Right renal cortex interstitium (tissue), 3 donors: ENCODE measurements around the gene KRT80. TPM values are rescaled to one million over a fixed set of nuclear protein-coding genes. Genes with fewer than 3 reads are reported as not detected.

Experiments used
- DNase-seq, 3 donors: peaks; one replicate each; pipeline ENCODE4 v3.0.0-alpha.2; 2013; ENCODE audit warnings: low read depth in 3 of 3, low spot score in 2 of 3
- polyA plus RNA-seq, 3 donors: library from polyadenylated mRNA; unstranded; fragments of 120-200 nt; gene quantifications; one replicate each; pipeline ENCODE4 v1.2.1, GENCODE V29; 2013; ENCODE audit not compliant: insufficient read length in 3 of 3

KRT80 gene
- polyA plus RNA-seq, 3 donors, result 0.64 to 0.89 (median 0.76) TPM

DNA sequence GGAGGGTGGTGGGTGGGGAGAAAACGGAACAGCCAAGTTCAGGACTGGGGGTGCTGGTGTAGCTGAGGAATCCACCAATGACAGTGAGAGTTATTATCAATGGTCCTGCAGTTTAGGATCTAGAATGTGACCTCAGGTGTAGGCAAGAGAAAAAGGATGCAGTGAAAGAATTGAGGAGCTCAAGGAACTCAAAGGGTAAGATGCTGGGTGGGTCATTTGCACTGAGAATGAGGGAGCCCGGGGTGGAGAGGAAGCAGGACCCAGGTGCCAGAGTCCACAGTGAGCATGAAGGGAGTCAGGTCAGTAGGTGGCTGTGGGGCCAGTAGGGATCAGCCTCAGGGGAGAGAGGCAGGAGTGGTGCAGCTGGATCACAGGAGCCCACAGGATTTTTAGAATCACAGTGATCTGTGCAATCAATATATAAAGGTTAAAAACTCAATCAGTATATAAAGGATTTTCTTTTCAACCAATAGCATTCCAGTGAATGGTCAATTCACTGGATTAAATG, 38.1 kb upstream of the KRT80 start:
- no peak for DNase-seq

DNA sequence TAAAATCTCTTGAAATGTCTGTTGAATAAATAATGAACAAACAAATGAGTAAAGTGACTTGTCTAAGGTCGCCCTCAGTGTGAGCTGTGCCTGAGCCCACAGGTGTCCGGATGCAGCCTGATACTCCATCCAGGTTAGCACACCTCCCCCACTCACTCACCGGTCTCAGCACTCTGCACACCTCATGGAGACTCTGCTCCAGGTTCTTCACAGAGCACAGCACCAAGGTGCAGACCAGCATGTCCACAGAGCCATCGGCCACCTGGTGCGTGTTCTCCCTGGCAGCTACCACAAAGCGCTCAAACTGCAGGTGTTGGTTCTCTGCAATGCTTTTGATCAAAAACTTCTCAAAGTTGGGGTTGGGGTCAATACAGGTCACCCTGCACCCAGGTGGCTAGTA, 37.1 kb upstream of the KRT80 start:
- no peak for DNase-seq

DNA sequence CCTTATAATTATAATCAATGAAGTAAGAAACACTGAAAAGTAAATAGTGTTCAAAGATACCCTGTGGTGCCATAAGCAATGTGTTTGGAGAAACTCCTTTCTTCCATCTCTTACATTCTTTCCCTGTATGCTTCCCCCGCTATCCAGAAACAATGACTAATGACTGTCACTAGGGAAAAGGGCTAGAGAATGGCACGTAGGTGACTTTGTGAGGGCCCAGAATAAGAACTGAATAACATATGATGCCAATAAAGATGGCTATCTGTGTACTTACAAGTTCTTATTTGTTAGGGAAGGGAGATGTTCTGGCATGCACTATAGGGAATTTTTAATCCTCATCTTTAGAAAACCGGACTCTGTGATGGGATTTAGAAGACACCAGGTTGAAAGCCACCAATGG, 36.6 kb upstream of the KRT80 start:
- DNase-seq, result no peak

GRCh38 chr12:52227606-52228166, 35.9 kb upstream of the KRT80 start:
- DNase-seq, result no peak

GRCh38 chr12:52226446-52226845, 34.6 kb upstream of the KRT80 start:
- no peak for DNase-seq

DNA sequence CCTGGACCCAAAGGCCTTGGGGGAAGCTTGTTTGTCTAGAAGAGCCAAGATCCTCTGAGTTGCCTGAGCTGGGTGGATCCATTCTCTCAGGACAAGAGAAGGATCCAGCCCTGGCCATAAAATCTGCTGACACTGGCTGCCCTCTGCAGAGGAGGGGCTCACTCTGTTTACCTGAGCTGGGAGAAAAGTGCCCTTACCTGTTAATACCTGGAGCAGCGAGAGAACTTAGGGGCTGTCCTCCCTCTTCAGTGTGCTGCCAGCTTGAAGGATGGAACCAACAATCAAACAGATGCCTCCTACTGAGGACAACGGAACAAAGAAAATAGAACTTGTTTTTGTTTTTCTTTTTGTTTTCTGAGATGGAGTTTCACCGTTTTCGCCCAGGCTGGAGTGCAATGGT, 33.9 kb upstream of the KRT80 start:
- no peak for DNase-seq

DNA sequence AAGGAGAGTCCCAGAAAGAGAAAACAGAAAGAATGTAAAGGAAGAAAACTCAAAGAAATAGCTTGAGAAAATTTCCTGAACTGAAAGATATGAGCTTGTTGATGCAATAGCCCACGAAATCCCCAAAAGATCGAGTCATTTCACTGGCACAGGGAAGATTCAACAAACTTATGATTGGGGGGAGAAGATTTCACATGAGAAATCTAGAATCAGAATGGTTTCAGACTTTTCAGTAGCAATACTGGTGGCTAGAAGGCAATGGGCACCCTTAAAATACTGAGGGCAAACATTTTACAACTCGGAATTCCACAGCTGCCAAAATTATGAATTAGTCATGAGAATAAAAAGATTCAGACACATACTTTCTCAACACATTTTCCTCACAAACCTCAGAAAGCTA, 32.3 kb upstream of the KRT80 start:
- no peak for DNase-seq

DNA sequence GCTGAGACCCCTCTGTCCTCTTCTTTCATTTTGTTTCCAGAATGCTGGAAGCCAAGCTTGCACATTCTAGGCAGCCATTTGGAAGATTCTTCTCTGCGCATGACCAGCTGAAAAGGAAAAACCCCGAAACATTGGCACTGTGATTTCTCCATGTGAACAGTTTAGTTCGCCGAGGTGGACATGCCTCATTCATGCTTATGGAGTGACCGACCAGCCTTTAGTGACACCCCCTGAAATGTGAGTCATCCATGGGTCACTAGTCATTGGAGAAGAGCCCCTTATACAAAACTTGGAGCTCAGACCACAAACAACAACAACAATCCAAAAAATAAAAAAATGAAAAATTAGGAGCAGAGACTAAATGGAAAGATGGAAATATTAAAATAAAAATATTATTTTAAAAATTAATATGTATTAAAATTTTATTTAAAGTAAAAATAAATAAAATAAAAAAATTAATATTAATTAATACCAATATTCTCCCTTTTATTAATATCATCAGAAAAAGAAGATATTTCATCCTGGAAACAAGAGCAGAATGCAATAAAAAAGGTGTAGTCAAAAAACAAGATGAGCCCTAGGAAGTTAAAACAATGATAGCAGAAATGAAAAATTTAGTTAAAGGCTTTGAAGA, 31.7 kb upstream of the KRT80 start:
- DNase-seq, result no peak

- no peak for DNase-seq
Observed at GRCh38 chr12:52222692-52223091, 30.9 kb upstream of the KRT80 start.

DNA sequence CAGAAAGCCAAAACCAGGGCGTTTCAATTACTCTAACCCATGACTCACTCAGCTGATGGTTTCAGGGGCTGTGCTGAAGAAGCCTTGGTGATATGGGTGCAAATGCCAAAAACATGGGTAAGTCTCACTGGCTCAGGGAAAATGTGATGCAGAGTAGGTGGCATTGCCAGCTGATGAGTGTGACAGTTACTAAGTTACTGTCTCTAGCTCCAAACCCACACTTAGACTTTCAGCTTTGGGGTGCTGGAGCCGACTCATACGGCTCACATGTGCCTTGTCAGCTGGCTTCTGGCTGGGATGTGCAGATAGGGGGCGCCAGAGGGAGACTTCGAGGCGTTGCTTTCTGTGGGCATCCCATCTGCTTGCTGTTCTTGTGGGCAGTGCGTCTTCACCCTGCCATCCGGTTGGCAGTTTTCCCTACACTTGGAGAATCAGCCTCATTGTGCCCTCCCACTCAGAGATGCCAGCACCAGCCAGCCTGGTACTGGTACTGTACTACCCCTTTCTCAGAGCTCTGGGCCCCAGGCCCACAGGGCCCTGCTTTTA, 30.2 kb upstream of the KRT80 start:
- DNase-seq, result no peak

- DNase-seq, result no peak
Observed at GRCh38 chr12:52221070-52221781, 29.4 kb upstream of the KRT80 start.

- DNase-seq, result no peak
Observed at GRCh38 chr12:52220477-52220876, 28.7 kb upstream of the KRT80 start.

DNA sequence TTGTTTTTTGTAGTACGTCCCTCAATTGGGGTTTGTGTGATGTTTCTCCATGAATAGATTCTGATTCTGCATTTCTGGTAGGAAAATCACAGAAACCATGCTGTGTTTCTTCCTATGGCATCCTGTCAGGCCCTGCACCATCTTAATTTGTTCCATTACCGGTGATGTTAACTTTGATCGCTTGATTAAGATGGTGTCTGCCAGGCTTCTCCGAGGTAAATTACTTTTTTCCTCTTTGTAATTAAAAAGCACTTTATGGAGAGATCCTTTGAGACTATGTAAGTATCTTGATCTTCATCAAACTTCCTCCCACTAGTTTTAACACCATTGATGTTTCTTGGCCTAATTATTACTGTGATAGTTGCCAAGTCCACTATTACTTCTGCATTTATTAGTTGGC, 26.2 kb upstream of the KRT80 start:
- DNase-seq, result no peak

GRCh38 chr12:52217223-52217622, 25.4 kb upstream of the KRT80 start:
- DNase-seq, result no peak

DNA sequence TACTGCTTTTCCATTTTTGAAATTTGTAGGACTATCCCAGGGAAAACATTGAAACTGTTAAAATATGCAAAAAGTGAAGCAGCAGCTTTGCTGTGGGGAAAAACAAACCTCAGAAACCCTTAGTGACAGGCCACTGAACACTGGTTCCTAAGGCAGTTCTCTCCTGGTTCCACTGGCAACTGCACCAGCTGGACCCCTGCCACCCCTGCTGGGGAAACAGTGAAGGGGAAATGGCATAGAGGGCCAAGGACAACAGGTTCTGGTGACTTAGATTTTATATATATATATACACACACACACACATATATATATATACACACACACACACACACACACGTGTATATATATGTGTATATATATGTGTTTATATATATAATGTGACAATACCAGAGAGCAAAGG, 25.0 kb upstream of the KRT80 start:
- DNase-seq, result no peak

- DNase-seq, result no peak
Observed at GRCh38 chr12:52216100-52216499, 24.3 kb upstream of the KRT80 start.

DNA sequence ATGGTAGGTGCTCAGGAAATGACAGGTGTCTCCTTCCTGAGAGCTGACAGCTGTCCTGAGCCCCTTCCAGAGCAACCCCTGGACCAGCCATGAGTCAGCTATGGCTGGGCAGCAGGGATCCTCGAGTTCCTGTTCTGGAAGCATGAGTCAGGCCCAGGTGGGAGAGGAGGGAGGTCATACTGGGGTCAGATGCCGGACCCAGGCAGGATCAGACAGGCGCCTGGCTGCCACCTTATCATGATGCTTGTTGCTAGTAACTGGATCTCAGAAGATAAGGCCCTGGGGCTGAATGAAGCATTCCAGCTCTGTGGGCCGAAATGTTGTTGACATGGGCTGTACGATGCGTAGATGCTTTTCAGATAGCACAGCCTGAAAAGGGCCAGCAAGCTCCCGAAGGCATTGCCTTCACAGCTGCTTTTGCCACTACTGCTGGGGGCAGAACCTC, 23.8 kb upstream of the KRT80 start:
- DNase-seq, result no peak

GRCh38 chr12:52214421-52214802, 22.6 kb upstream of the KRT80 start:
- no peak for DNase-seq

- peak in 2 of 3 donors; percentile 63 to 65 for DNase-seq
Observed at GRCh38 chr12:52213564-52214420, 22.0 kb upstream of the KRT80 start.

DNA sequence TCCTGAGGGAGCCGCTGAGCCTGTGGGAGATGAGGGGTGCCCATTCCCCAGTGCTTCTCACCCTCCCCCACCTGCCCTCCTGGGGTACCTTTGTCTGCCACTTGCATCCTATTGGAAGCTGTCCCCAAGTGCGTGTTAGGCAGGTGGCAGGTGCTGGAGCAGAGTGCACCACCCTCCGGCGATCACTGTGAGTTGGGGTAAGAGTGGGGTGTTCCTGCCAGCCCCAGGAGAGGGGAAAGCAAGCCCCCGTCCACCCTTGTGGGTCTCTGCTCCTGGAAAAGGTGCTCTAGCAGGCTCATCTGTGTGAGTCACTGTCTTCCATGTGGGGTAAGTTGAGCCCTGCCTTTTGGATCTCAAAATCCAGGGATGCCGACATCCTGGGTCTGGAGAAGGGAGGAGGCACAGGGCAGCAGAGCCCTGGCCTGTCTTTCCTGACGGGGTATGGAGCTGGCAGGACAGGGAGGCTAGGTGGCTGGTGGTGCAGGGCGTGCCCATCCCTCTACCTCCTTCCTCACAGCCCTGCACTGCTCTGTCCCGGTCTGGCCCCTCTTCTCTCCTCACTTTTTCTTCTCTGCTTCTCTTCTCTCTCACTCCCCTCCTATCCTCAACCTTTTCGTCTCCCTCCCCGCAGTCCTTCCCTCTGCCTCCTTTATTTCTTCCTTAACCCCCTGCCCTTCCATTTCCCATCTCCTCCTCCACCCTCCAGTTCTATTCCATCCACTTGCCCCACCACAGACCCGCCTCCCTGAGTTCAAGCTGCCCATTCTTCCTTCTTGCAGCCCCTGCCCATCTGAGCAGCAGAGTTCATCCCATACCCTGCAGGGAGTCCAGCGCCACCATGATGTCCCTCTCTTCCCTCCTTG, 21.1 kb upstream of the KRT80 start:
- DNase-seq, result no peak
